HEK293T (cell line): Measurements from ENCODE around the gene POLR2L.

Experiments
- CTCF ChIA-PET: fragments of 350-600 bp; formaldehyde crosslinking; extraction: SDS; loops from one replicate; lab custom pipeline; 2021; ENCODE audit warnings: antibody characterized with exemption, inconsistent platforms; lab: Yijun Ruan, JAX
- POLR2A ChIA-PET: fragments of 350-600 bp; formaldehyde crosslinking; extraction: SDS; loops from one replicate; lab custom pipeline; 2020; ENCODE audit warnings: antibody characterized with exemption, inconsistent platforms; lab: Yijun Ruan, JAX
- DNase-seq: peaks from one replicate; pipeline ENCODE4 v3.0.0; 2012; ENCODE audit warnings: mixed read lengths; ENCODE audit errors: extremely low spot score
- ARNT ChIP-seq: fragments of 450-650 bp; IDR thresholded peaks from 2 replicates; pipeline ENCODE4 v1.6.1; 2017; ENCODE audit warnings: mild to moderate bottlenecking
- BHLHE40 ChIP-seq: fragments of 450-650 bp; IDR thresholded peaks from 2 replicates; pipeline ENCODE4 v1.6.1; 2016; ENCODE audit warnings: mild to moderate bottlenecking, moderate library complexity, borderline replicate concordance
- CTBP1 ChIP-seq: fragments of 450-650 bp; IDR thresholded peaks from 2 replicates; pipeline ENCODE4 v1.6.1; 2016; ENCODE audit warnings: borderline replicate concordance
- ELF4 ChIP-seq: fragments of 450-650 bp; IDR thresholded peaks from 2 replicates; pipeline ENCODE4 v1.6.1; 2017; ENCODE audit warnings: antibody characterized with exemption
- FOXA1 ChIP-seq: fragments of 450-650 bp; IDR thresholded peaks from 2 replicates; pipeline ENCODE4 v1.6.1; 2016; ENCODE audit warnings: mild to moderate bottlenecking
- FOXK2 ChIP-seq: fragments of 450-650 bp; IDR thresholded peaks from 2 replicates; pipeline ENCODE4 v1.6.1; 2016; ENCODE audit warnings: mild to moderate bottlenecking
- FOXM1 ChIP-seq: fragments of 450-650 bp; IDR thresholded peaks from 2 replicates; pipeline ENCODE4 v1.6.1; 2017; ENCODE audit warnings: mild to moderate bottlenecking, borderline replicate concordance
- HDGF ChIP-seq: fragments of 450-650 bp; IDR thresholded peaks from 2 replicates; pipeline ENCODE4 v1.6.1; 2017; ENCODE audit warnings: antibody characterized with exemption, borderline replicate concordance
- L3MBTL2 ChIP-seq: fragments of 450-650 bp; conservative IDR thresholded peaks from 2 replicates; pipeline ENCODE4 v1.6.1; 2016; ENCODE audit warnings: mild to moderate bottlenecking
- LEF1 ChIP-seq: fragments of 450-650 bp; IDR thresholded peaks from 2 replicates; pipeline ENCODE4 v1.6.1; 2017; ENCODE audit warnings: mild to moderate bottlenecking, borderline replicate concordance
- NFRKB ChIP-seq: fragments of 450-650 bp; IDR thresholded peaks from 2 replicates; pipeline ENCODE4 v1.6.1; 2016; ENCODE audit warnings: mild to moderate bottlenecking, moderate library complexity
- PKNOX1 ChIP-seq: fragments of 450-650 bp; IDR thresholded peaks from 2 replicates; pipeline ENCODE4 v1.6.1; 2016
- SP1 ChIP-seq: fragments of 450-650 bp; IDR thresholded peaks from 2 replicates; pipeline ENCODE4 v1.6.1; 2017
- SUZ12 ChIP-seq: fragments of 450-650 bp; IDR thresholded peaks from 2 replicates; pipeline ENCODE4 v1.6.1; 2016; ENCODE audit warnings: mild to moderate bottlenecking
- TARDBP ChIP-seq: fragments of 450-650 bp; IDR thresholded peaks from 2 replicates; pipeline ENCODE4 v1.6.1; 2016
- ZNF384 ChIP-seq: fragments of 450-650 bp; IDR thresholded peaks from 2 replicates; pipeline ENCODE4 v1.6.1; 2016

POLR2L gene

DNA sequence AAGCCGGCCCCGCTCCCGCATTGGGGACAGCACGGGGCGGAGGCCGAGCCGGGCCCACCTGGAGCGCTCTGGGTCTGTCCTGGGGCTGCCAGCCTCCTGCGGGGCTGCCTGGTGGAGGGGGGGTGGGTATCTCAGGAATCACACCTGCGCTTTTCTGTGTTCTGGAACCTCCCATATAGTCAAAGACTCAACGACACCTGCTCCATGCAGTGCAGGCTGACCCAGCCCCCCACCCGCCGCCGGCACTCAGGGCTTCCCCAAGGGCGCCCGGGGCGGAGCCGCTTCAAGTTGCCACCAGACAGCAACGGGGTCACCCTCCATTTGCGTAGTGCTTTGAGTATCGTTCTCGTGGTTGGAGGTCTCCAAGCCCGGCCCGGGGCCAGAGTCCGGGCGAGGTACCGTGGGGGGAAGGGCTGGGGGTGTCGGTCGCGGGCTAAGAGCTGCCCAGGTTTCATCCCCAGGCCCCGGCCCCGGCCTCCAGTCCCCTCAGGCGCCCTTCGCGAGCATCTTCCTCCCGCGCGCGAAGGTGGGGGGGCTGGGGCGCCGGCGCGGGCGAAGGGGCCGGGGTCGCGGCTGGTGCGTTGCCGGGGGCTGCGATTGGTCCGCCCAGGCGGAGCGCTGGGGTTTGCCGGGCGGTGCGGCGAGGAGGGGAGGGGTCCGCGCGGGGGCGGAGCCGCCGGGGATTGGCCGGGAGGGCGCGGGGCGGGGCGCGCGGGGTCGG, 6.9 kb upstream of the POLR2L start:
- POLR2A ChIA-PET, result no interaction called here
- no peak for TF ChIP-seq L3MBTL2
- no peak for TF ChIP-seq ZNF384
- TF ChIP-seq TARDBP, result no peak
- TF ChIP-seq FOXA1, result no peak
- no peak for TF ChIP-seq BHLHE40
- peak; percentile 74 for DNase-seq
- CTCF ChIA-PET, result interaction anchor here (0.8 to 1.1 kb wide), 3 partner anchors 8 to 30 kb away, joined by 3 to 4 read pairs (median 3); partner anchors contain the start of gene PNPLA2

DNA sequence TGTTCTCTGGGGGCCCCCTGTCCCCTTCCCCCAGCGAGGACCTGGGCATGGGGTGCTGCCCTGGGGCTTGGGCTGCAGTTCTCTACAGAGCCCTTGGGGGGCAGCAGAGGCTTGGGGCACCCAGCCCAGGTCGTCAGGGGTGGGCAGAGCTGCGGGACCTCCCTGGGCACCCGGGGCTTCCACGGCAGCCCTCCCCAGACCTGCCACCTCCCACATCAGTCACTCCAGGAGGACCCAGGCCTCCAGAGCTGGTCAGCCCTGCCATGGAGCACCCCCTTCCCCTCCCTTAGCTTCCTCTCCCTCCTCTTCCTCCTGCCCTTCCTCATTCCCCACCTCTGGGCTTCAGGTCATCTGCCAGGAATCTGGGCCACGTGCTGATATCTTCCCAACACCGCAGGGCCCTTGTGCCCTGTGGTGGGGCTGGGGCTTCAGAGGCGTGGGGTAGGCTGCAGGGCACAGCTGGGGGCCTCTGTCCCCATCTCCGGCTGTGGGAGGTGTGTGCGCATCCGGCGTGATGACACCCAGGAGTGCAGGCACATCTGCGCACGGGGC, 6.1 kb upstream of the POLR2L start:
- POLR2A ChIA-PET, result no interaction called here
- peak; percentile 67 for DNase-seq

DNA sequence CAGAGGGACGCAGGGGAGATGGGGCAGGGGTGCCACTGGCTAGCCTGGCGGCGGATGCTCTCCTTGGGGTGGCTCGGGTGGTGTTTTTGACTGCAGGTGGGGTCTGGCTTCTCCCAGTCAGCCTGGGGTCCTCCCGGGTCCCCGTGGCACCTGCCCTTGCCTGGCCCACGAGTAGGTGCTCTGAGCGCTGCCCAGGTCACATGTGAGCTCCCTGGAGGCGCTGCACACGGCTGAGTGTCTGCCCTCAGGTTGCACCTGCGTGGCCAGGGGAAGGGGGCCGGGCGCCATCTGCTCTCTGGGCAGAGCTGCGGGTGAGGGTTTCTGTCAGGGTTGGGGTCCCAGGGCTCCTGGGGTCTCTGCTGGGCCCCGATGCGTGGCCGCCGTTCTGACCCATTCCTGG, 5.5 kb upstream of the POLR2L start:
- ChIA-PET CTCF (interaction anchor here (1.0 kb wide), 1 partner anchor 10 kb away, joined by 4 read pairs; no protein-coding TSS in a partner anchor), POLR2A (no interaction called here)
- TF ChIP-seq L3MBTL2, result no peak
- DNase-seq, result no peak

More for the DNA sequence above, 6.1 kb upstream of the POLR2L start:
- TF ChIP-seq NFRKB (no peak), FOXA1 (no peak), HDGF (no peak), FOXK2 (no peak), LEF1 (no peak), TARDBP (no peak), BHLHE40 (no peak), ZNF384 (no peak), SP1 (no peak), FOXM1 (no peak), ELF4 (no peak)
- CTCF ChIA-PET, result interaction anchor here (0.8 to 1.1 kb wide), 3 partner anchors 9 to 29 kb away, joined by 3 to 4 read pairs (median 3); partner anchors contain the start of gene PNPLA2

- no peak for TF ChIP-seq SP1
- no peak for TF ChIP-seq LEF1
- no peak for TF ChIP-seq ELF4
- TF ChIP-seq CTBP1, result no peak
- no peak for TF ChIP-seq HDGF
- no peak for TF ChIP-seq ZNF384
- no peak for TF ChIP-seq FOXM1
- no peak for TF ChIP-seq SUZ12
- TF ChIP-seq L3MBTL2, result no peak
- no peak for TF ChIP-seq FOXA1
- TF ChIP-seq ARNT, result no peak
- no peak for TF ChIP-seq BHLHE40
- no peak for TF ChIP-seq TARDBP
- TF ChIP-seq NFRKB, result no peak
- TF ChIP-seq PKNOX1, result no peak
- no peak for TF ChIP-seq FOXK2
- ChIA-PET CTCF (interaction anchor here (1.1 kb wide), 1 partner anchor 204 kb away, joined by 4 read pairs; no protein-coding TSS in a partner anchor), POLR2A (interaction anchor here (1.5 to 1.7 kb wide), 2 partner anchors 12 to 14 kb away, joined by 3 to 5 read pairs; partner anchors contain the start of gene CD151)
- DNase-seq, result no peak
Observed at GRCh38 chr11:846496-847098, 4.3 kb upstream of the POLR2L start.

DNA sequence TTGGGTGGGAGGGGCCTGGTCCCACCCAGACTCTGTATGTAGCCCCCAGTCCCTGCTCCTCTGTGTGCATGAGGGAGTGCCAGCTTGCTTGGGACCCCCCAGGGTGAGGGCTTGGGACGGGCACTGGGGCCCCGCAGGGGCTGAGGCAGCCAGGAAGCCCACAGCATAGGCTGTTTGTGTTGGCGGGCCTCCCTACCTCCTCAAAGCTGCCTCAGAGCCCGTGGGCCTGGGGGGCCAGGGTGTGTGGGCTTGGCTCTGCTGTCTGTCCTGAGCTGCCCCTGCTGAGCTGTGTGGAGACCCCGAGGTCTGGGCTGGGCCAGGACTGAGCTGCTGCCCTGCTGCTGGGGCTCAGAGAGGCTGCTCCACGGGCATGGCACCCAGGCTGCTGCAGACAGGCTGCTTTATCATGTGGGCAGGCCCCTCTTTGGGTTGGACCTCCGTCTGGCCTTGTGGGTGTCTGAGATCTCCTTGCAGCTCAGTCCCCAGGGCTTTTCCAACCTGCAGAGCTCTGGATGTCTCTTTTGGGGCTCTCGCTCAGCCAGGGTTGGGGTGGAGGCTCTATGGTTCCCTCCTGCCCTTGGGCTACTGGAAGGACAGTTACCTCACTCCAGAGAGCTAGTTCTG, 3.7 kb upstream of the POLR2L start:
- TF ChIP-seq SP1 (no peak), TARDBP (no peak), BHLHE40 (no peak), NFRKB (no peak), ELF4 (no peak), FOXA1 (no peak), FOXK2 (no peak), ARNT (no peak), ZNF384 (no peak), PKNOX1 (no peak), L3MBTL2 (no peak), SUZ12 (no peak)
- DNase-seq, result no peak
- ChIA-PET POLR2A (interaction anchor here (1.5 to 1.7 kb wide), 2 partner anchors 12 to 14 kb away, joined by 3 to 5 read pairs; partner anchors contain the start of gene CD151), CTCF (interaction anchor here (1.1 kb wide), 1 partner anchor 205 kb away, joined by 4 read pairs; no protein-coding TSS in a partner anchor)
